ENCODE measurements around the gene RAB40B.

DNA sequence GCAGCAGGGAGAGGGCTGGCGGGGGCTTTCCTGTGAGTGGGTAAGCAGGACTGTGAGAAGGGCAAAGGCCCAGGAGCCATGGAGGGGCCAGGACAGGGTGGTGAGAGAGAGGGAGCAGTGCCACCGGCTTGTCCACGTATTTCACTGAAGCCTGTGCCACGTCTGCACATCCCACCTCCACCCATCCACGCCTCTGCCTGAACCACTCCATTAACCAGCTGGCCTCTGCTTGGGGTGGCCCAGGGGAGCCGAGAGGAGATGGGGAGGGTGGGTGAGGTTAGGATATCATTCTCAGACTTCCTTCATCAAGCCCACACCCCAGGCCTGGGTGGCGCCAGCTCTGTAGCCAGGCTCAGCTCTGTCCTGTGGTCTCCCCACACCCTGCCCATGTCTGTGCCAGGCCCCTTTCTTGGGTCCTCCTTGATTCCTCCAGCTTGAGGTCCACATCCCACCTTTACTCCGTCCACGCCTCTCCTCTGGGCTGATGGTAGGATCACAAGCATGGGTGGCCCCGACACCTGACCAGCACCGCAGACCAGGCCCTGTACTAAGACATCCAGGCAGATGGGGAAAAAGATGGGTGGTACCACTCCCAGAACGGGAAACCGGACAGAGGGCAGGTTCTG, 33.7 kb upstream of the RAB40B start:
- TF ChIP-seq EP300 (IDR thresholded peaks at IDR 0.05; ENCODE audit: borderline replicate concordance in 1 of 2, low read depth in 1 of 2, low read length in 1 of 2) = no peak
- no peak for TF ChIP-seq FOXM1 (IDR thresholded peaks at IDR 0.05; ENCODE audit: low read depth)
- TF ChIP-seq NFIC (IDR thresholded peaks at IDR 0.05; ENCODE audit: borderline replicate concordance) = no peak
- no peak for TF ChIP-seq ZBTB33 (IDR thresholded peaks at IDR 0.05; ENCODE audit: borderline replicate concordance, low read depth)
- TF ChIP-seq, protein P1, sequence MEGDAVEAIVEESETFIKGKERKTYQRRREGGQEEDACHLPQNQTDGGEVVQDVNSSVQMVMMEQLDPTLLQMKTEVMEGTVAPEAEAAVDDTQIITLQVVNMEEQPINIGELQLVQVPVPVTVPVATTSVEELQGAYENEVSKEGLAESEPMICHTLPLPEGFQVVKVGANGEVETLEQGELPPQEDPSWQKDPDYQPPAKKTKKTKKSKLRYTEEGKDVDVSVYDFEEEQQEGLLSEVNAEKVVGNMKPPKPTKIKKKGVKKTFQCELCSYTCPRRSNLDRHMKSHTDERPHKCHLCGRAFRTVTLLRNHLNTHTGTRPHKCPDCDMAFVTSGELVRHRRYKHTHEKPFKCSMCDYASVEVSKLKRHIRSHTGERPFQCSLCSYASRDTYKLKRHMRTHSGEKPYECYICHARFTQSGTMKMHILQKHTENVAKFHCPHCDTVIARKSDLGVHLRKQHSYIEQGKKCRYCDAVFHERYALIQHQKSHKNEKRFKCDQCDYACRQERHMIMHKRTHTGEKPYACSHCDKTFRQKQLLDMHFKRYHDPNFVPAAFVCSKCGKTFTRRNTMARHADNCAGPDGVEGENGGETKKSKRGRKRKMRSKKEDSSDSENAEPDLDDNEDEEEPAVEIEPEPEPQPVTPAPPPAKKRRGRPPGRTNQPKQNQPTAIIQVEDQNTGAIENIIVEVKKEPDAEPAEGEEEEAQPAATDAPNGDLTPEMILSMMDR (IDR thresholded peaks at IDR 0.05) = no peak
- no peak for TF ChIP-seq IRF3 (IDR thresholded peaks at IDR 0.05; ENCODE audit: low read depth, low read length)
- TF ChIP-seq POLR2AphosphoS5 (IDR thresholded peaks at IDR 0.05; ENCODE audit: low read depth, low read length) = no peak
